NCI-H2227 (cell line): Measurements from ENCODE around the gene KLHL17.
"Not testable (repeated sequence)": the region's sequence is repeated elsewhere in the genome, so short reads cannot be mapped to it uniquely, and the experiment has no call there.

Source experiments
- DNase-seq: peaks from one replicate; lab custom pipeline; 2025; ENCODE audit not compliant: unreplicated experiment; lab: John Stamatoyannopoulos, UW

Gene KLHL17

GRCh38 chr1:935751-936231 lies 24.6 kb upstream of the KLHL17 start:
- DNase-seq: peak; percentile 93

DNA sequence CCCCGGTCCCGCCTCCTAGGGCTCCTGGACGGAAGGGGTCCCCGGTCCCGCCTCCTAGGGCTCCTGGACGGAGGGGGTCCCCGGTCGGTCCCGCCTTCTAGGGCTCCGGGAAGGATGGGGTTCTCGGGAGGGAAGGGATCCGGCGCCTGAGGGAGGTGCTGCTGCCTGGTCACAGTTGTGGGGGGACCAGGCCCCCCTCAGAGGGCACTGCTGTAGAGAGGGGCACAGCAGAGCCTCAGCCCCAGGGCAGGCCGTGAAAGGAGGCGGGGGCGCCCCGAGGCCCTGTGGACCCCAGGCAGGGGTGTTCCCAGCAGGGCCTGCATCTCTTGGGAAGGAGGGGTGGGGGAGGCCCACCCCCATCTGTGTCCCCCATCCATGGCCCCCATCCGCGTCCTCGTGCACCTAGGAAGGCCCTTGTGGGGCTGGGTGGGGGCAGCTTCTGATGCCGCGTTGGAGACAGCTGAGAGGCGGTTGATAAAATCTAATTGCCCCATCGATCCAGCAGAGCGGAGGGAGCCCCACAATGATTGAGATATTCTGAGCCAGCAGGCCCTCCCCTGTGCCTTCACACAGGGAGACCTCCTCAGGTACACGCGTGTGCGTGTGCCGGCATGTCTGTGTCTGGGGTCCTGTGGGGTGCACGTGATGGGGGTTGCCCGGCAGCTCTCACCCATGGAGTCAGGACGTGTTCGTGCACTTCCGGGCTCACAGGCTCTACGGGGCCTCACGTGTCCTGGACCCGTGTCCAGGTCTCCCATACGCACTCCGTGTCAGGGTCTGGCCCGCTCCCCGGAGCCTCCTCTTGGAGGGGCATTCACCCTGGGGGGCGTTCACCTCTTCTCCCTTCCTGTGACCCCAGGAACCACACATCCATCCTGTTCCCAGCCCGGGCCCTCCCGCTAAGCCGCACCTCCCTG lies 23.8 kb upstream of the KLHL17 start:
- DNase-seq: no peak

DNA sequence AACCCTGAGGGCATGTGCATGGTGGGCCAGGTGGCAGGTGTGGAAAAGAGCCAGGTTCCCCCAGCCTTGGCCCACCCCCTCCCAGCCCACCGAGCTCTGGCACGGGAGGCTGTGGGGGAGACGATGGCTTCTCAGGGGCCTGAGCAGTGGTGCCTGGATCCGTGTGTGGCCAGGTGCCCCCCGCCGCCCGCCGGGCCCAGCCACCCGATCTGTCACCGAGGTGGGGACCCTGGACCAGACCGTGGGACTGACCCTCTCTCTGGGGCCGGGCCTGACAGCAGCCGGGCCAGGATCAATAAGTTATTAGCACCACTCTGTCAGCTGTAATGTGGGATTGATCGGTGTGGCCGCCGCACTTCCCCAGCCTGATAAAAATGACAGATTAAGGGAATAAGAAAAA lies 22.9 kb upstream of the KLHL17 start:
- DNase-seq: no peak

- DNase-seq: no peak
Measured at GRCh38 chr1:938088-938683, 22.2 kb upstream of the KLHL17 start.

DNA sequence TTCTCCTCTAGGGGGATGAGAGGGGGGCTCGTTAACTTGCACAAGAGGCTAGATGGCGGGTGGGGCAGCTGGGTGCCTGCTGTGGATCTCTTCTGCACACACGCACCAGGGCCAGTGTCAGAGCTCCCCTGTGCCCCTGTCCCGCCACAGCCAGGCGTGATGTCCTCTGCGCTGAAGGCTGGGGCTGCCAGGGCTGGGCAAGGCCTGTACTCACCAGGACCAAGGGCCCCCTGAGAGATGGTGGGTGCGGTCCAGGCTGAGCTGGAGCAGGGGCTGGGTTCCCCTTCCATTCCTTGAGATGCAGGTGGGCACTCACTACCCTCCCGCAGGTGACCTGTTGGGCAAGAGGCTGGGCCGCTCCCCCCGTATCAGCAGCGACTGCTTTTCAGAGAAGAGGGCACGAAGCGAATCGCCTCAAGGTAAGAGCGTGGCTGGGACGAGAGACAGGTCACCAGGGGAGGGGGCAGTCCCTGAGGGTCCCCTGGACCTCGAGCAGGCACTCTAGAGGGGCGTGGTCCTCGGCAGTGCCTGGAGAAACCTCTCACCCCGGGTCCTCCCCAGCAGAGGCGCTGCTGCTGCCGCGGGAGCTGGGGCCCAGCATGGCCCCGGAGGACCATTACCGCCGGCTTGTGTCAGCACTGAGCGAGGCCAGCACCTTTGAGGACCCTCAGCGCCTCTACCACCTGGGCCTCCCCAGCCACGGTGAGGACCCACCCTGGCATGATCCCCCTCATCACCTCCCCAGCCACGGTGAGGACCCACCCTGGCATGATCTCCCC lies 21.5 kb upstream of the KLHL17 start:
- no peak for DNase-seq

DNA sequence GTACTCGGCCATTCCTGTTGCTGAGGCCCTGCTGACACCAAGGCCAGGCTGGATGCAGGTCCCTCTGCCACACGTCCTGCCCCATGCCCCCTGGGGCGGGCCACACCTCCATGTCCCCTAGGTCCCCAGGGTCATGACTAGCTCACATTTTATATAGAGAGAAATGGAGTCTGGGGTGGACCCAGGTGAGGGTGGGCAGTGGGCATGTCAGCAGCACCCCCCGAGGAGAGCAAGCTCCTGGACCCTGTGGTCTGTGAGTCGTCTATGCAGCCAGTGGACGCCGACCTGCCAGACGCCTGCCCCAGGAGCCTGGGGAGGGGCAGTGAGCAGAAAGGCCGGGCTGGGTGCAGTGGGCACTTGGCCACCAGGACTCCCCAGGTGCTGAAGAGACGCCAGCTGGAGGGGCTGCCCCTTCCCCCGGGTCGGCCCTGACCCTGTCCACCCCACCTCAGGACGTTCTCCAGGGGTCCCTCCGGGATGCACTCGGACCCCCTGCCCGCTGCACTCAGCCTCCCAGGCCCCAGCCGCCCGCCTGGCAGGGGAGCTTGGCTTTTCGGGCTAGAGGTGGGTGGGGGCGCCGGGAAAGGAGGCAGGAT lies 20.8 kb upstream of the KLHL17 start:
- DNase-seq: no peak

DNA sequence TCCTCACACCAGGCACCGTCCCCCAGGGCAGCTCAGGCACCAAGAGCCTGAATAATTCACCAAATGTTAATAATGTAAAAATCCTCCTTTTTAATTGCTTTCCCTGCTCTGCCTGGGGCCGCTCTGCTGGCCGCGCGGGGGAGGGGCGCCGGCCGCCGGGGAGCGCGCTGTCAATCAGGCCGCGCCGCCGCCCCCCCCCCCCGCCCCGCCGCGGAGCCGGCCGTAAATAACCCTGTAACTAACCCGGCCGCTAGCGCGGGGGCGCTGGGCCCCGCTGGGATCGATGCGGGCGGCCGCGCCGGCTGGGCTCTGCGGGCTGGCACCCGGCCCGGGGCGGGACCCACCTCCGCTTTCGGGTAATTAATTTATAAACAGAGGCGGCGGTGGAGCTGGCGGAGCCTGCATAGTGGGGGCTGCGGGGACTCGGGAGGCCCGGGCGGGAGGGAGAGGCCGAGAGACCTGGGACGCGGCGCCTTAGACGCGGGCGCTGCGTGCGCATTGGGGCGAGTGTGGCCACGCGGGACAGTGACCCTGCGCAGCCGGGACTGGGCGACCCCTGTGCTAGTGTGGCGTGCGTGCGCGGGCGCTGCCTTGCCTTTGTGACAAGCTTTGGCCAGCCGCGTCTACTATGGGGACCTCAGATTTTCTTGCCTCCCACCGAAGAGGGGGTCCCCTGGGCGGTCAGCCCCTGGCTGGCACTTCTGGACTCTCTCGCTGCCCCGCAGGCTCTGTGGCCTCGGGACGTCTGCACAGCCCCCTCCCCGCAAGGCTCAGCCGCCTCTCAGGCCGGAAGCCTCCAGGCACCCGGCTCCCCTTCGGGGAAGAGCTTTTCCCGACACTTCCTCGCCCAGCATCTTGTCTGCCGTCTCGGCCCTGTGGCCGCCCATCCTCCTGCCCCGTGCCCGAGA lies 20.0 kb upstream of the KLHL17 start:
- DNase-seq: peak; percentile 83

- no peak for DNase-seq
Measured at GRCh38 chr1:941015-941587, 19.3 kb upstream of the KLHL17 start.

- peak; percentile 97 for DNase-seq
Measured at GRCh38 chr1:941588-942383, 18.6 kb upstream of the KLHL17 start.

- DNase-seq: peak; percentile 58
Measured at GRCh38 chr1:942411-942821, 18.0 kb upstream of the KLHL17 start.

GRCh38 chr1:942864-943533 lies 17.4 kb upstream of the KLHL17 start:
- peak; percentile 70 for DNase-seq

DNA sequence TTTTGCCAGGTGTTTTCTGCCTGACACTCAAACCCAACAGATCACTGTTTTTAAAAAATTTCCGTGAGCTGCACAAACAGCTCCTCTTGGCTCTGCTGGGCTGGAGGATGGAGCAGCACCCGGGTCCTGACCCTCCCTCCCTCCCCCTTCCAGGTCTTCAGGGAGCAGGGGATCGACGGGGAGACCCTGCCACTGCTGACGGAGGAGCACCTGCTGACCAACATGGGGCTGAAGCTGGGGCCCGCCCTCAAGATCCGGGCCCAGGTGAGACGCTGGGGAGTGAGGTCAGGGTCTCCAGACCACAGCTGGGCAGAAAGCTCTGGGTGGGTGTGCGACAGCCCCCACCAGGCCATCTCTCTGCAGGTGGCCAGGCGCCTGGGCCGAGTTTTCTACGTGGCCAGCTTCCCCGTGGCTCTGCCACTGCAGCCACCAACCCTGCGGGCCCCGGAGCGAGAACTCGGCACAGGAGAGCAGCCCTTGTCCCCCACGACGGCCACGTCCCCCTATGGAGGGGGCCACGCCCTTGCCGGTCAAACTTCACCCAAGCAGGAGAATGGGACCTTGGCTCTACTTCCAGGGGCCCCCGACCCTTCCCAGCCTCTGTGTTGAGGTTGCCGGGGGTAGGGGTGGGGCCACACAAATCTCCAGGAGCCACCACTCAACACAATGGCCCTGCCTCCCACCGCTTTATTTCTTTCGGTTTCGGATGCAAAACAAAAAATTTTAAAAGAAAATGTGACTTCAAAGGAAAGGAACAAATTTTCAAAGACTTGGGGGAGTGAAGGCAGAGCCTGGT lies 16.6 kb upstream of the KLHL17 start:
- DNase-seq: no peak

- peak; percentile 60 for DNase-seq
Measured at GRCh38 chr1:944341-945325, 15.8 kb upstream of the KLHL17 start.

DNA sequence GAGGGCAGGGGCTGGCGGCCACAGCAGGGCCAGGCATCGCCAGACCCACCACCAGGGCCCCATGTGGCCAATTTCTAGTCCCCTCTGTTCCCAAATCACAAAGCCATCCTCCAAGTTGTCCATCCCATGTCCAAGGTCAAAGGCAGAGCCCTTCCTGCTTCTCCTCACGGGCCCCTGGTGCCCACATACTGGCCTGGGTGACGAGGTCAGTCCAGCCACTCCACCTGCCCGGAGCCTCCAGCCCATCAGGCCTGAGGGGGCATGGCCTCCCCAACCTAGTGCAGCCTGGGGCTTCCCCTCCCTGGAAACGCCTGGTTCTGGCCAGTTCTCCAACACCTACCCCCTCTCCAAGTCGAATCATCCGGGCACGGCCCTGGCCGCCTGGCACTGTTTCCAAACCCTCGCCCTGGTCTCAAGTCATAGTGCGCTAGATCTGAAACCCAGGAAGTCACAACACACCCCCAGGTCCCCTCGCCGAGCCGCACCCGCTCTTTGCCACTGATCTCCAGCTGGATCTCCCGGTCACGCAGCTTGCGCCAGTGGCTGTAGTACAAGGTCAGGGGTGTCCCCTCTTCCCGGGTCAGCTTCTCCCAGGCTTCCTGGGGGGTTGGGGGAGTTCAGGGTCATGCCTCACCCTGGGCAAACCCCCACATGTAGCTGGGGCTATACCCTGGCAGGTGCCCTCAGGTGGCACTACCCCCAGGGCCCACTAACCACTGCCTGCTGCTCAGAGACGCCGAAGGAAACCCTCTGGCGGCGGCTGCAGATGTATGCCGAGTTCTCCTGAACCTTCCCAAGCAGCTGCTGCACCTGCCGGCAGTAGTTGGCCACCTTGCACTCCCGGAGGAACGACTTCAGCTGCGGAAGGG lies 14.5 kb upstream of the KLHL17 start:
- DNase-seq: no peak

DNA sequence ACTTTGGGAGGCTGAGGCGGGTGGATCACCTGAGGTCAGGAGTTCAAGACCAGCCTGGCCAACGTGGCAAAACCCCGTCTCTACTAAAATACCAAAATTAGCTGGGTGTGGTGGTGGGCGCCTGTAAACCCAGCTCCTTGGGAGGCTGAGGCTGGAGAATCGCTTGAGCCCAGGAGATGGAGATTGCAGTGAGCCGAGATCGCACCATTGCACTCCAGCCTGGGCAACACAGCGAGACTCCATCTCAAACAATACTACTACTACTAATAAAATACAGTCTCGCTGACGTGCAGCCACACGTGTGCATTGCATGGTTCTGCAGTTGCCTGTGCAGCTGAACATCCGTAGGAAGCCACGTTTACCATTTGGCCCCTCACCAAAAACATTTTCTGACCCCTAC lies 13.6 kb upstream of the KLHL17 start:
- not testable (repeated sequence) for DNase-seq
